DLD1 (cell line): Measurements from ENCODE around the gene ANKRD65.

Source experiments
- in situ Hi-C: cut with HindIII; loops from 2 replicates; pipeline ENCODE4 v1.10.0; 2017; ENCODE audit warnings: low sequenced_read_pairs

Gene ANKRD65

DNA sequence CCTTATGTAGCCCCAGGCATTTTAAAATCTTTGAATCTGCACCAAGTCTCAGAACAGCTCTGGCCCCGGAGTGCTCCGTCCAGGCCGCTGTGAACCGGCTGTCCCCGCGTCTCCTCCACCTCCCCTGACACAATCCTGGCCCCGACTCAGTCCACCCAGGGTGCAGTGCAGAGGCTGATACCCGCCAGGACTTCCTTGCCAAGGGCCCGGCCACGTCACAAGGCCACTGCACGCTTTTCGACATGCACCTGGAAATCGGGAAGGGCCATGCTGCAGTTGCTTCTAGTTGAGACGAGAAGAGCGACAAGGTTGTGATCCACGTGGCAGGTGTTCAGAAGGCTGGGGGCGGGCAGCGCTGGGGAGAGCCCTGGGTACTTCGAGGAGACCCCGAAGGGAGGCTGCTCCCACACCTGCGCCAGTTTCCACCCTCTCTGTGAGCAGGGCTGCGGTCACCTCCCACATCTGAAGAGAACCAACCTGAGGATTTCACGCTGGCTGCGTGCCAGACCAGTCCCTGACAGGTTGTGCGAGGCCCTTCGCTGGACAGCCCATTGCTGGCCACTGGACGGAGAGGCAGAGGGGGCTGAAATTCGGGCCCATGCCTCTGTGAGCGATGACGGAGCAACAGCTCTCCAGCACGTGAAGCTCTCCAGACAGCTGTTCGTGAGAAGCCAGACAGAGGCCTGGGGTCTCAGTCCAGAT, 21.1 kb upstream of the ANKRD65 start:
- in situ Hi-C loops: no loop called here

- in situ Hi-C loops: no loop called here
Measured at GRCh38 chr1:1441002-1441888, 20.2 kb upstream of the ANKRD65 start.

GRCh38 chr1:1440262-1441001, 19.4 kb upstream of the ANKRD65 start:
- in situ Hi-C loops: no loop called here

DNA sequence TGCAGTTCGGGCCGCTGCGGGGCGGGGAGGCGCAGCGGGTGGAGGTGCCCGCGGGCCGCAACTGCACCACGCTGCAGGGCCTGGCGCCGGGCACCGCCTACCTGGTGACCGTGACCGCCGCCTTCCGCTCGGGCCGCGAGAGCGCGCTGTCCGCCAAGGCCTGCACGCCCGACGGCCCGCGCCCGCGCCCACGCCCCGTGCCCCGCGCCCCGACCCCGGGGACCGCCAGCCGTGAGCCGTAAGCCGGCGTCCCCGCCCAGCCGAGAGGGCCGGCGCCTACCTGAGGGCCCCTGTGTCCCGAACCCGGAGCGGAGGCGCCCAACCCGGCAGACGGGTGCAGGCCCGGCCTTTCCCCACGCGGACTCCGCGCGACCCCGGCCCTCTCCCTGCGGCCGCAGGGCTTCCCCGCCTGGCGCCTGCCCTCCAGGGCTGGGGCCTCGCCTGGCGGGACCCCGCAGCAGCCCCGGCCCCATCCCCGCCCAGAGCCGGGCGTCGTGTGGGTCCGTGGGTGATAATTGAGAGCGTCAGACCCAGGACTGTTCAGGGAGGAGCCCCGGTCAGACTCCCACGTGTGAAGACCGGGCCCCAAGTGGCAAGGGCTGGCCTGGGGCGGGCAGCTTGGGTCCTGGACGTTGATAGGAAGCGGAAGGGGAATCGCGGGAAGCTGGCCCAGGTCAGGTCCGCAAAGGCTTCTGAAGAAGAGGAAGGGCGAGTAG, 18.6 kb upstream of the ANKRD65 start:
- in situ Hi-C loops: no loop called here

GRCh38 chr1:1438531-1439381, 17.7 kb upstream of the ANKRD65 start:
- in situ Hi-C loops: no loop called here

- in situ Hi-C loops: no loop called here
Measured at GRCh38 chr1:1437904-1438376, 16.9 kb upstream of the ANKRD65 start.

- in situ Hi-C loops: no loop called here
Measured at GRCh38 chr1:1437033-1437903, 16.2 kb upstream of the ANKRD65 start.

GRCh38 chr1:1436630-1437032, 15.6 kb upstream of the ANKRD65 start:
- in situ Hi-C loops: no loop called here

- in situ Hi-C loops: no loop called here
Measured at GRCh38 chr1:1435911-1436629, 15.0 kb upstream of the ANKRD65 start.

GRCh38 chr1:1435106-1435903, 14.2 kb upstream of the ANKRD65 start, which contains the start of gene VWA1:
VWA1 (plus strand) TSS chr1:1435690; CDS start chr1:1435749, 59 bp downstream.
- in situ Hi-C loops: no loop called here

DNA sequence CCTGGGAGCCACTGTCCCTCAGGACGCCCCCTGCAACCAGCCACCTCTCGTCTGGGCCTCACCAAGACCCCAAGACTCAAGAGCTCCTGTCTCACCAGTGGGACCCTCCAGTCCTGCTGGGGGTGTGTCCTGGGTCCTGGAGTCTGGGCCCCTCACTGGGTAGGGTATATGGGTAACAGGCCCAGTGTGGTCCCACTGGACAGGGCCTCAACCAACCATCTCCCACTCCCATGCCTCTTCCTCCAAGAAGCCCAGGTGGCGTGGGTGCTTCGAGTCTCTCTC, 13.7 kb upstream of the ANKRD65 start:
- in situ Hi-C loops: no loop called here

DNA sequence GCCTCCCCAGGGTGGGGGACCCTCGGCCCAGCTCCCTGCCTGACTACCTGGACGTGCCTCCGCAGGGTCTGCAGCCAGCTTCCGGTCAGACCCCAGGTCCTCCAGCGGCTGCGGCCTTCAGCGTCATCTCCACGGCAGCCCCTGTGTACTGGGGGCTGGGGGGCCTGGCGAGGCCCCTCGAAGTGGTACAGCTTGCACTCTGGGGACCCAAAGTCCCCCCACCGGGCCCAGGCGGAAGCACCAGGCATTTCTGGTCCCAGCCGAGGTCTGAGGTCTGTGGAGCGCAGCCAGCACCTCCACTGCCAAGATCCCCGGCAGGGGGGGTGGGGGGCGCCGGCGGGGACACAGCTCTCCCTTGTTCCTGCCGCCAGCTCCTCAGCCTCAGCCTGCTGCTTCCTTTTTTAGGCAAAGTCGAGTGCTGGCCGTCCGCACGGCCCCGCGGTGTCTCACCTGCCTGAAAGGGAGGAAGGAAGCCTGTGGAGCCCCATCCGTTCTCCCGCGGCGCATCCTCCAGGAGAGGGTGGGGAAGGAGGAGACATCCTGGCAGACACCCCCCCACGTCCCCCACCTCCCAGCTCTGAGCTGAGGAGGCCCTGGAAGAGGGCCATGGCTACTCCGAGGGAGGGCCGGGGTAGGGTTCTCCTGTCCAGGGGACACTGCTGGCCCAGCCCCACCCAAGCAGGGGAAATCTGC, 13.2 kb upstream of the ANKRD65 start:
- in situ Hi-C loops: no loop called here

GRCh38 chr1:1433804-1434130, 12.7 kb upstream of the ANKRD65 start:
- in situ Hi-C loops: no loop called here

DNA sequence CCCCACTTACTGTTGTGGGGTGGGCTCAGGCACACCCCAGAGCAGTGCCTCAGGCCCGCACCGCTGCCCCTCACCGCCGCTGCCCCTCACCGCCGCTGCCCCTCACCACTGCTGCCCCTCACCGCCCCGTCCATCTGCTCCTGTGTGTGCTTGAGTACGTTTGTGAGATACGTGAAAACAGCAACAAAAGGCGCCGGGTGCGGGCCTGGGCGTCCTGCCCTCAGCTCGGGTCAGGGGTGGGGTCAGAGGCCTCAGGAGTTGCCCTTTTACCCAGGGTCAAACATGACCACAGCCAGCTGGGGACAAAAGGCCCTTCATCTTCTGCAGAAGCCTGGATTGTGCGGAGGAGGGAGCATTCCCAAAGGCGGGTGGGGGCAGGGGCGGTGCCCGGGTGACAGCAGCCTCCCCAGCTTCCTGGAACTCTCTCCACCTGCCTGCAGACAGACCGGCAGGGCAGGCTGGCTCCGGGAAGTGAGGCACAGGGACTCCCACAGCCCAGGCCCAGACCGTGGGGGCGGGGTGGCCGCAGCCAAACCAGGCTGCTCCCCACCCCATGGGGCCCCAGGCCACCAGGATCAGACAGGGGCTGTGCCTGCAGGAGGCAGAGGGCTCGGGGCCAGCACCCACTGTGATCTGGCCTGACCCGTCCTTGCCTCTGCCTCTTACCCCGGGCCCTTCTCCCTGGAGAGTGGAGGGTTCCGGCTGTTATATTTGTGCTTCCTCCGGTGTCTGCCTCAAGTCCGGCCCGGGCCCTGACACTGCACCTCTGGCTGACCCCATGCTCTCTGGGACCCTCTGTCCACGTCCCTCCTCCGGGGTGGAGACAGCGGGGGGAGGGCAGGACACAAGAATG, 12.1 kb upstream of the ANKRD65 start:
- in situ Hi-C loops: no loop called here

DNA sequence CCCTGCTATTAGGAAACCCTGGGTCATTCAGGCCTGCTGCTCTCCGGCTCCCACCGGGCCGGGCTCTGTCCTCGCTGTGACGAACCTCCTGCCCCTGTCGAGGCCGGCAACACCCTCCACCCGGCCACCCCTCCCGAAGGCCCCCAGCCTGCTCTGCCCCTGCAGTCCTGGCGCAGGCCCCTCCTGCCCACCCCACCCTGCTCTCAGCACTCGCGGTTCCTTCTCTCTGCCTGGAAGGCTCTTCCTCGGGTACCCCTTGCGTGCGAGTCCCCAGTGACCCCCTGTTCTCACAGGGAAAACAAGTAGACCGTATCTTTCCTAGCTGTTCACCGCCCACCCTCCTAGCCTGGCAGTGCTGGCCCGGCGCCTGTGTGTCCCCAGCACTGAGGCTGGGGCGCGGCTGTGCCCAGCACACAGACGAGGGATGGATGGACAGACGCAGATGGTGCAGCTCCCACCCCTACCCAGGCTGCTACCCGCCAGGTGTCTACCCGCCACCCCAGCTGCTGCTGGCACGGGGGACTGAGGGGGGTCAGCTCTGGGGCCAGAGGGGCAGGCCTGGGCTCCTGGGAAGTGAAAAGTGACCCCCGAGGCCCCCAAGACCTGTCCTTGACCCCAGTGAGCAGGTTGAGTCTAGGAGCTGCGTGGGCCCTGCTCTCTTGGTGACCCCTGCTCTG, 11.3 kb upstream of the ANKRD65 start:
- in situ Hi-C loops: no loop called here

- in situ Hi-C loops: no loop called here
Measured at GRCh38 chr1:1431845-1432273, 10.8 kb upstream of the ANKRD65 start.
